ENCODE measurements around the gene FAM20A. TPM values are rescaled to one million over a fixed set of nuclear protein-coding genes. Genes with fewer than 3 reads are reported as not detected.

FAM20A gene
- total RNA-seq, 1 donor from 2014 or later, result 5.2 TPM

GRCh38 chr17:68610554-68610953 is 9.4 kb upstream of the FAM20A start:
- peaks cover 2 to 26% (median 2%) of the 10 kb centered on the region in 3 donors for H3K9me3 ChIP-seq (ENCODE audit: control insufficient read depth in 3 of 3, low read length in 3 of 3)
- H3K27ac ChIP-seq (ENCODE audit: low read depth, low read length), result no peak overlapping the region
- H3K36me3 ChIP-seq (ENCODE audit: control insufficient read depth in 3 of 3, insufficient read depth in 3 of 3, low read length in 3 of 3), result peaks cover 0 to 2% (median 0%) of the 10 kb centered on the region in 3 donors
- H3K4me3 ChIP-seq (ENCODE audit: low read length in 3 of 3), result no peak overlapping the region
- H3K27me3 ChIP-seq (ENCODE audit: control insufficient read depth in 3 of 3, insufficient read depth in 3 of 3, low read length in 3 of 3), result no peaks in the 10 kb centered on the region
- H3K4me1 ChIP-seq (ENCODE audit: control insufficient read depth in 3 of 3, insufficient read depth in 3 of 3, low read length in 3 of 3), result peaks cover 0 to 3% (median 0%) of the 10 kb centered on the region in 3 donors
- H3K9ac ChIP-seq (ENCODE audit: low read depth in 1 of 3, low read length in 3 of 3), result no peak overlapping the region

GRCh38 chr17:68608515-68609130 is 7.5 kb upstream of the FAM20A start:
- H3K36me3 ChIP-seq (ENCODE audit: control insufficient read depth in 3 of 3, insufficient read depth in 3 of 3, low read length in 3 of 3), result peaks cover 0 to 2% (median 0%) of the 10 kb centered on the region in 3 donors
- H3K4me1 ChIP-seq (ENCODE audit: control insufficient read depth in 3 of 3, insufficient read depth in 3 of 3, low read length in 3 of 3), result peaks cover 0 to 1% (median 0%) of the 10 kb centered on the region in 3 donors
- no peak overlapping the region for H3K4me3 ChIP-seq (ENCODE audit: low read length in 3 of 3)
- H3K27me3 ChIP-seq (ENCODE audit: control insufficient read depth in 3 of 3, insufficient read depth in 3 of 3, low read length in 3 of 3), result no peaks in the 10 kb centered on the region
- H3K9ac ChIP-seq (ENCODE audit: low read depth in 1 of 3, low read length in 3 of 3), result no peak overlapping the region
- no peak overlapping the region for H3K27ac ChIP-seq (ENCODE audit: low read depth, low read length)
- peaks cover 2 to 26% (median 2%) of the 10 kb centered on the region in 3 donors for H3K9me3 ChIP-seq (ENCODE audit: control insufficient read depth in 3 of 3, low read length in 3 of 3)

GRCh38 chr17:68606451-68607307 is 5.5 kb upstream of the FAM20A start:
- no peak overlapping the region for H3K9ac ChIP-seq (ENCODE audit: low read depth in 1 of 3, low read length in 3 of 3)
- no peak overlapping the region for H3K27ac ChIP-seq (ENCODE audit: low read depth, low read length)
- H3K4me3 ChIP-seq (ENCODE audit: low read length in 3 of 3), result no peak overlapping the region
- peaks cover 0 to 2% (median 0%) of the 10 kb centered on the region in 3 donors for H3K36me3 ChIP-seq (ENCODE audit: control insufficient read depth in 3 of 3, insufficient read depth in 3 of 3, low read length in 3 of 3)
- peaks cover 0 to 3% (median 0%) of the 10 kb centered on the region in 3 donors for H3K4me1 ChIP-seq (ENCODE audit: control insufficient read depth in 3 of 3, insufficient read depth in 3 of 3, low read length in 3 of 3)
- peaks cover 2 to 26% (median 2%) of the 10 kb centered on the region in 3 donors for H3K9me3 ChIP-seq (ENCODE audit: control insufficient read depth in 3 of 3, low read length in 3 of 3)
- H3K27me3 ChIP-seq (ENCODE audit: control insufficient read depth in 3 of 3, insufficient read depth in 3 of 3, low read length in 3 of 3), result peaks cover 0 to 7% (median 4%) of the 10 kb centered on the region in 3 donors

- peaks cover 4 to 9% (median 7%) of the 10 kb centered on the region in 3 donors for H3K27me3 ChIP-seq (ENCODE audit: control insufficient read depth in 3 of 3, insufficient read depth in 3 of 3, low read length in 3 of 3)
- H3K36me3 ChIP-seq (ENCODE audit: control insufficient read depth in 3 of 3, insufficient read depth in 3 of 3, low read length in 3 of 3), result peaks cover 0 to 2% (median 0%) of the 10 kb centered on the region in 3 donors
- peaks cover 0 to 3% (median 3%) of the 10 kb centered on the region in 3 donors for H3K4me1 ChIP-seq (ENCODE audit: control insufficient read depth in 3 of 3, insufficient read depth in 3 of 3, low read length in 3 of 3)
- H3K9me3 ChIP-seq (ENCODE audit: control insufficient read depth in 3 of 3, low read length in 3 of 3), result peaks cover 2 to 25% (median 2%) of the 10 kb centered on the region in 3 donors
- H3K4me3 ChIP-seq (ENCODE audit: low read length in 3 of 3), result no peak overlapping the region
- H3K9ac ChIP-seq (ENCODE audit: low read depth in 1 of 3, low read length in 3 of 3), result no peak overlapping the region
- H3K27ac ChIP-seq (ENCODE audit: low read depth, low read length), result no peak overlapping the region
Observed at GRCh38 chr17:68605914-68606313, 4.7 kb upstream of the FAM20A start.

GRCh38 chr17:68603656-68604055 is 2.5 kb upstream of the FAM20A start:
- no peaks in the 10 kb centered on the region for H3K36me3 ChIP-seq (ENCODE audit: control insufficient read depth in 3 of 3, insufficient read depth in 3 of 3, low read length in 3 of 3)
- H3K4me1 ChIP-seq (ENCODE audit: control insufficient read depth in 3 of 3, insufficient read depth in 3 of 3, low read length in 3 of 3), result peaks cover 4 to 14% (median 11%) of the 10 kb centered on the region in 3 donors
- peak overlapping the region; percentile 64 for H3K27ac ChIP-seq (ENCODE audit: low read depth, low read length)

GRCh38 chr17:68603027-68603426 is 1.9 kb upstream of the FAM20A start:
- no peaks in the 10 kb centered on the region for H3K36me3 ChIP-seq (ENCODE audit: control insufficient read depth in 3 of 3, insufficient read depth in 3 of 3, low read length in 3 of 3)
- no peak overlapping the region for H3K9ac ChIP-seq (ENCODE audit: low read depth in 1 of 3, low read length in 3 of 3)
- H3K9me3 ChIP-seq (ENCODE audit: control insufficient read depth in 3 of 3, low read length in 3 of 3), result peaks cover 0 to 8% (median 0%) of the 10 kb centered on the region in 3 donors
- H3K4me3 ChIP-seq (ENCODE audit: low read length in 3 of 3), result no peak overlapping the region
- peaks cover 9 to 24% (median 22%) of the 10 kb centered on the region in 3 donors for H3K27me3 ChIP-seq (ENCODE audit: control insufficient read depth in 3 of 3, insufficient read depth in 3 of 3, low read length in 3 of 3)
- H3K27ac ChIP-seq (ENCODE audit: low read depth, low read length), result peak overlapping the region; percentile 79
- peaks cover 4 to 14% (median 11%) of the 10 kb centered on the region in 3 donors for H3K4me1 ChIP-seq (ENCODE audit: control insufficient read depth in 3 of 3, insufficient read depth in 3 of 3, low read length in 3 of 3)

More at GRCh38 chr17:68603656-68604055, 2.5 kb upstream of the FAM20A start:
- Histone ChIP-seq H3K9ac (ENCODE audit: low read depth in 1 of 3, low read length in 3 of 3) (no peak overlapping the region), H3K4me3 (ENCODE audit: low read length in 3 of 3) (no peak overlapping the region), H3K9me3 (ENCODE audit: control insufficient read depth in 3 of 3, low read length in 3 of 3) (peaks cover 0 to 8% (median 0%) of the 10 kb centered on the region in 3 donors), H3K27me3 (ENCODE audit: control insufficient read depth in 3 of 3, insufficient read depth in 3 of 3, low read length in 3 of 3) (peaks cover 9 to 24% (median 17%) of the 10 kb centered on the region in 3 donors)

GRCh38 chr17:68602289-68602688 is 1.1 kb upstream of the FAM20A start:
- Histone ChIP-seq H3K4me1 (ENCODE audit: control insufficient read depth in 3 of 3, insufficient read depth in 3 of 3, low read length in 3 of 3) (peaks cover 4 to 14% (median 11%) of the 10 kb centered on the region in 3 donors), H3K4me3 (ENCODE audit: low read length in 3 of 3) (no peak overlapping the region), H3K36me3 (ENCODE audit: control insufficient read depth in 3 of 3, insufficient read depth in 3 of 3, low read length in 3 of 3) (no peaks in the 10 kb centered on the region), H3K9ac (ENCODE audit: low read depth in 1 of 3, low read length in 3 of 3) (no peak overlapping the region), H3K27ac (ENCODE audit: low read depth, low read length) (peak overlapping the region; percentile 79), H3K9me3 (ENCODE audit: control insufficient read depth in 3 of 3, low read length in 3 of 3) (peaks cover 0 to under 1% (median 0%) of the 10 kb centered on the region in 3 donors), H3K27me3 (ENCODE audit: control insufficient read depth in 3 of 3, insufficient read depth in 3 of 3, low read length in 3 of 3) (peaks cover 9 to 24% (median 22%) of the 10 kb centered on the region in 3 donors)

GRCh38 chr17:68601565-68602288 is 560 bp upstream of the FAM20A start:
- peak overlapping the region in 2 of 3 donors; percentile 43 to 56 for H3K4me3 ChIP-seq (ENCODE audit: low read length in 3 of 3)
- no peaks in the 10 kb centered on the region for H3K9me3 ChIP-seq (ENCODE audit: control insufficient read depth in 3 of 3, low read length in 3 of 3)

GRCh38 chr17:68600067-68600930 is 868 bp downstream of the FAM20A start:
- Histone ChIP-seq H3K27ac (ENCODE audit: low read depth, low read length) (peak overlapping the region; percentile 79), H3K4me3 (ENCODE audit: low read length in 3 of 3) (peak overlapping the region; percentile 66 to 69 (median 67)), H3K27me3 (ENCODE audit: control insufficient read depth in 3 of 3, insufficient read depth in 3 of 3, low read length in 3 of 3) (peaks cover 9 to 24% (median 22%) of the 10 kb centered on the region in 3 donors), H3K9ac (ENCODE audit: low read depth in 1 of 3, low read length in 3 of 3) (peak overlapping the region; percentile 69 to 81 (median 74)), H3K9me3 (ENCODE audit: control insufficient read depth in 3 of 3, low read length in 3 of 3) (no peaks in the 10 kb centered on the region), H3K4me1 (ENCODE audit: control insufficient read depth in 3 of 3, insufficient read depth in 3 of 3, low read length in 3 of 3) (peaks cover 11 to 21% (median 15%) of the 10 kb centered on the region in 3 donors), H3K36me3 (ENCODE audit: control insufficient read depth in 3 of 3, insufficient read depth in 3 of 3, low read length in 3 of 3) (no peaks in the 10 kb centered on the region)

More at GRCh38 chr17:68601565-68602288, 560 bp upstream of the FAM20A start:
- Histone ChIP-seq H3K27me3 (ENCODE audit: control insufficient read depth in 3 of 3, insufficient read depth in 3 of 3, low read length in 3 of 3) (peaks cover 9 to 24% (median 22%) of the 10 kb centered on the region in 3 donors), H3K4me1 (ENCODE audit: control insufficient read depth in 3 of 3, insufficient read depth in 3 of 3, low read length in 3 of 3) (peaks cover 5 to 14% (median 11%) of the 10 kb centered on the region in 3 donors), H3K9ac (ENCODE audit: low read depth in 1 of 3, low read length in 3 of 3) (peak overlapping the region in 2 of 3 donors; percentile 53 to 74), H3K27ac (ENCODE audit: low read depth, low read length) (peak overlapping the region; percentile 79), H3K36me3 (ENCODE audit: control insufficient read depth in 3 of 3, insufficient read depth in 3 of 3, low read length in 3 of 3) (no peaks in the 10 kb centered on the region)
